OCI-LY3 (cell line): ENCODE measurements around the gene DNAH10.

Experiments
- EZH2phosphoT487 ChIP-seq: fragments of 200-600 bp; shearing (Covaris generic); IDR thresholded peaks from 2 replicates; pipeline ENCODE4 v1.6.1; 2018; ENCODE audit warnings: antibody characterized with exemption, mixed run types, low read depth
- TF ChIP-seq, protein P1 (sequence below): fragments of 200-600, 300-600 bp; sonication (generic); IDR thresholded peaks from 2 replicates; pipeline ENCODE4 v1.5.1; 2014; ENCODE audit warnings: antibody characterized with exemption, low read length, low read depth

DNA sequence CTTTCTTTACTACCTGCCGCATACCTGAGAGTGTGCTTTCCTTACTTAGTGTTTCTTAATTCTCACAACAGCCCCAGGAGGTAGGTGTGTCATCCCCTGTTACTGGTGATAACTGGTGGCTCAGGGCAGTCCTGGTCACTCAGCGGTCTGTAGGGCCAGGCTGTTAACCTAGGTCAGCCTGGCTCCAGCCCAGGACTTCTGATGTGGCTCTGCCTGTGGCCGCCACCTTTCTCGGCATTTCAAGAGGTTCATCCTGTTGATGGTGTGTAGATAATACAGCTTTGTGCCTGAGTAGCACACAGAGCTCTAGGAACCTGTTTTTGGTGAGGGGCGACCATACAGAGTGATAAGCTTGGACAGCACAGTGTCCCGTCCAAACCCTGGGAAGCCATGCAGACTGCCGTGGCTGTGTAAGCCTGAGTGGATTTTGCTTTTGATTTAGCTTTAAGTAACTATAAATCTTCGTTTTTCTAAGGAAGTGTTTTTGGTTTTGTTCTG is 11.9 kb upstream of the DNAH10 start:
- no peak for TF ChIP-seq EZH2phosphoT487
- TF ChIP-seq, protein P1, sequence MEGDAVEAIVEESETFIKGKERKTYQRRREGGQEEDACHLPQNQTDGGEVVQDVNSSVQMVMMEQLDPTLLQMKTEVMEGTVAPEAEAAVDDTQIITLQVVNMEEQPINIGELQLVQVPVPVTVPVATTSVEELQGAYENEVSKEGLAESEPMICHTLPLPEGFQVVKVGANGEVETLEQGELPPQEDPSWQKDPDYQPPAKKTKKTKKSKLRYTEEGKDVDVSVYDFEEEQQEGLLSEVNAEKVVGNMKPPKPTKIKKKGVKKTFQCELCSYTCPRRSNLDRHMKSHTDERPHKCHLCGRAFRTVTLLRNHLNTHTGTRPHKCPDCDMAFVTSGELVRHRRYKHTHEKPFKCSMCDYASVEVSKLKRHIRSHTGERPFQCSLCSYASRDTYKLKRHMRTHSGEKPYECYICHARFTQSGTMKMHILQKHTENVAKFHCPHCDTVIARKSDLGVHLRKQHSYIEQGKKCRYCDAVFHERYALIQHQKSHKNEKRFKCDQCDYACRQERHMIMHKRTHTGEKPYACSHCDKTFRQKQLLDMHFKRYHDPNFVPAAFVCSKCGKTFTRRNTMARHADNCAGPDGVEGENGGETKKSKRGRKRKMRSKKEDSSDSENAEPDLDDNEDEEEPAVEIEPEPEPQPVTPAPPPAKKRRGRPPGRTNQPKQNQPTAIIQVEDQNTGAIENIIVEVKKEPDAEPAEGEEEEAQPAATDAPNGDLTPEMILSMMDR: no peak
